Fibroblast of lung (primary cell): ENCODE results near the gene DPM1. TPM values are rescaled to one million over a fixed set of nuclear protein-coding genes. Genes with fewer than 3 reads are reported as not detected.
A peak's percentile ranks its signal among the peaks of the same experiment; 100 is the strongest.

Experiments
- DNase-seq, 2 donors: peaks; one replicate each; pipeline versions ENCODE4 v3.0.0 to v3.0.0-alpha.2; 2010; ENCODE audit warnings: low read depth in 2 of 2
- H2AFZ ChIP-seq: 2 replicates; pipeline ENCODE4 v1.5.1; 2012; ENCODE audit warnings: low read length, control low read depth, inconsistent platforms
- H3K27ac ChIP-seq: 2 replicates; pipeline ENCODE4 v1.5.1; 2011; ENCODE audit warnings: low read length, control low read depth; ENCODE audit not compliant: insufficient read depth
- H3K27me3 ChIP-seq: 2 replicates; pipeline ENCODE4 v1.5.1; 2011; ENCODE audit warnings: mild to moderate bottlenecking, low read length; ENCODE audit not compliant: control insufficient read depth, insufficient read depth
- H3K36me3 ChIP-seq: 2 replicates; pipeline ENCODE4 v1.5.1; 2011; ENCODE audit warnings: low read length; ENCODE audit not compliant: control insufficient read depth, insufficient read depth
- H3K4me1 ChIP-seq: 2 replicates; pipeline ENCODE4 v1.5.1; 2011; ENCODE audit warnings: low read length; ENCODE audit not compliant: control insufficient read depth, insufficient read depth; ENCODE audit errors: extremely low read depth
- H3K4me2 ChIP-seq: 2 replicates; pipeline ENCODE4 v1.5.1; 2011; ENCODE audit warnings: low read length, control low read depth; ENCODE audit not compliant: insufficient read depth; ENCODE audit errors: extremely low read depth
- H3K4me3 ChIP-seq, 4 experiments: fragments of 200-600 bp in 1 of 4; sonication (generic) in 1 of 4; replicated peaks in 1 of 4; 2 replicates each; pipeline ENCODE4 v1.5.1; 2011 to 2016; ENCODE audit warnings: low read length in 4 of 4, low read depth in 3 of 4, mild to moderate bottlenecking in 3 of 4, control low read depth in 2 of 4, inconsistent platforms in 1 of 4, mixed read lengths in 1 of 4; ENCODE audit not compliant: insufficient read depth in 1 of 4; ENCODE audit errors: control extremely low read depth in 1 of 4
- H3K79me2 ChIP-seq: 2 replicates; pipeline ENCODE4 v1.5.1; 2012; ENCODE audit warnings: mild to moderate bottlenecking, low read length, inconsistent platforms; ENCODE audit not compliant: control insufficient read depth, insufficient read depth
- H3K9ac ChIP-seq: 2 replicates; pipeline ENCODE4 v1.5.1; 2011; ENCODE audit warnings: mild to moderate bottlenecking, low read length, control low read depth; ENCODE audit not compliant: insufficient read depth
- H3K9me3 ChIP-seq: 2 replicates; pipeline ENCODE4 v1.5.1; 2012; ENCODE audit warnings: low read depth, low read length; ENCODE audit not compliant: control insufficient read depth, insufficient read depth
- H4K20me1 ChIP-seq: 2 replicates; pipeline ENCODE4 v1.5.1; 2011; ENCODE audit warnings: low read length; ENCODE audit not compliant: control insufficient read depth, insufficient read depth; ENCODE audit errors: extremely low read depth
- EZH2 ChIP-seq: IDR thresholded peaks from 2 replicates; pipeline ENCODE4 v1.5.1; 2012; ENCODE audit warnings: low read length, control low read depth, mild to moderate bottlenecking; ENCODE audit errors: missing control alignments
- polyA plus RNA-seq, 2 donors: library from polyadenylated mRNA; depleted of rRNA in 1 of 2; stranded (reverse) in 1 of 2; unstranded in 1 of 2; fragments of >200 nt; gene quantifications; 2 replicates each; pipeline ENCODE4 v1.2.1, GENCODE V29; 2011 to 2012; ENCODE audit warnings: missing spikeins in 1 of 2
- total RNA-seq: library from RNA; depleted of rRNA; stranded (reverse); fragments of >200 nt; gene quantifications from 2 replicates; pipeline ENCODE4 v1.2.1, GENCODE V29; 2014
- TF ChIP-seq, protein P1 (sequence below), 2 donors: IDR thresholded peaks in 1 of 2; conservative IDR thresholded peaks in 1 of 2; 1 replicate in 1 of 2; 2 replicates in 1 of 2; pipeline ENCODE4 v1.5.1; 2011 to 2012; ENCODE audit warnings: low read length in 2 of 2, control low read depth in 1 of 2, inconsistent platforms in 1 of 2, low read depth in 1 of 2, mild to moderate bottlenecking in 1 of 2

The DPM1 gene
- total and polyA plus RNA-seq, 2 donors (not counting 1 experiment from before 2014, with no cell fraction given): 60.9 to 89.1 TPM

DNA sequence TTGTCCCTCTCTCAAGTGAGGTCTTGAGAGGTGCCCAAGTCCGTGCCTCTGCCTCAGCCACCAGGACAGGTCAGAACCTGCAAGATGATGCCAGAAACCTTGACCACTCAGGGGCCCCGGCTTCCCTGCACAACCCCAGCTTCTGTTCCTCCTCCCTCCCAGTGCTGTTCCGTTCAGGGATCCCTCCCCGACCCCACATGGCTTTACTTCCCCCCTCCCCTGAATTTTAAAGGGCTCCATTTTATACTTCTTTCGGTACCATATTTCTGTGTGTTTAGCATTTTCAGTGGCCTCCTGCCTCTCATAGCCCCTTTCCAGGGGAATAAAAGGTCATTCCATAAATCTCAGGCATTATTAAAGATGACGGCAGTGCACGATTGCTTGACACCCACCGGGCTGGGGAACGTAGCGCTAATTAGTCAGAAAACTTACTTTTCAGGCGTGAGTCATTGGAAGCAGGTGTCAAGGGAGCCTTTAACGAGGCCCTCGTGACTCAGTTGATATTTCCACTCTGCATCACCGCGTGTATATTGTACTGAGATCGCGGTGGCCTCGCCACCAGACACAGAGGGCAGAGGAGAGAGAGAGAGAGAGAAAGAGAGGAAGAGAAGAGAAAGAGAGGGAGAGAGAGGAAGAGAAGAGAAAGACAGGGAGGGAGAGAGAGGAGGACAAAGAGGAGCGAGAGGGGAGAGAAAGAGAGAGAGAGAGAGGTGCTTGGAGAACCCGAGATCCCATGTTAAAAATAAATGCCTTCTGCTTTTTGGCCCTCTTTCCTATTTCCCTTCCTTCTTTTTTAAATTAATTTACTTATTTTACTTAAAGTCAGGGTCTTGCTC is 43.3 kb upstream of the DPM1 start:
- Histone ChIP-seq H3K4me1 (no peaks in the 10 kb centered on the region), H3K4me2 (no peak overlapping the region), H4K20me1 (no peaks in the 10 kb centered on the region), H2AFZ (no peak overlapping the region), H3K9ac (no peak overlapping the region), H3K79me2 (no peaks in the 10 kb centered on the region), H3K27ac (no peak overlapping the region), H3K27me3 (peaks cover 2% of the 10 kb centered on the region), H3K36me3 (no peaks in the 10 kb centered on the region), H3K9me3 (no peaks in the 10 kb centered on the region), H3K4me3 (no peak overlapping the region)
- no peak for DNase-seq
- TF ChIP-seq, protein P1, sequence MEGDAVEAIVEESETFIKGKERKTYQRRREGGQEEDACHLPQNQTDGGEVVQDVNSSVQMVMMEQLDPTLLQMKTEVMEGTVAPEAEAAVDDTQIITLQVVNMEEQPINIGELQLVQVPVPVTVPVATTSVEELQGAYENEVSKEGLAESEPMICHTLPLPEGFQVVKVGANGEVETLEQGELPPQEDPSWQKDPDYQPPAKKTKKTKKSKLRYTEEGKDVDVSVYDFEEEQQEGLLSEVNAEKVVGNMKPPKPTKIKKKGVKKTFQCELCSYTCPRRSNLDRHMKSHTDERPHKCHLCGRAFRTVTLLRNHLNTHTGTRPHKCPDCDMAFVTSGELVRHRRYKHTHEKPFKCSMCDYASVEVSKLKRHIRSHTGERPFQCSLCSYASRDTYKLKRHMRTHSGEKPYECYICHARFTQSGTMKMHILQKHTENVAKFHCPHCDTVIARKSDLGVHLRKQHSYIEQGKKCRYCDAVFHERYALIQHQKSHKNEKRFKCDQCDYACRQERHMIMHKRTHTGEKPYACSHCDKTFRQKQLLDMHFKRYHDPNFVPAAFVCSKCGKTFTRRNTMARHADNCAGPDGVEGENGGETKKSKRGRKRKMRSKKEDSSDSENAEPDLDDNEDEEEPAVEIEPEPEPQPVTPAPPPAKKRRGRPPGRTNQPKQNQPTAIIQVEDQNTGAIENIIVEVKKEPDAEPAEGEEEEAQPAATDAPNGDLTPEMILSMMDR (conservative IDR thresholded peaks at IDR 0.05 in 1 of 2, IDR thresholded peaks at IDR 0.05 in 1 of 2; ENCODE audit: low read depth in 1 of 2, low read length in 2 of 2): no peak
- TF ChIP-seq EZH2: no peak

DNA sequence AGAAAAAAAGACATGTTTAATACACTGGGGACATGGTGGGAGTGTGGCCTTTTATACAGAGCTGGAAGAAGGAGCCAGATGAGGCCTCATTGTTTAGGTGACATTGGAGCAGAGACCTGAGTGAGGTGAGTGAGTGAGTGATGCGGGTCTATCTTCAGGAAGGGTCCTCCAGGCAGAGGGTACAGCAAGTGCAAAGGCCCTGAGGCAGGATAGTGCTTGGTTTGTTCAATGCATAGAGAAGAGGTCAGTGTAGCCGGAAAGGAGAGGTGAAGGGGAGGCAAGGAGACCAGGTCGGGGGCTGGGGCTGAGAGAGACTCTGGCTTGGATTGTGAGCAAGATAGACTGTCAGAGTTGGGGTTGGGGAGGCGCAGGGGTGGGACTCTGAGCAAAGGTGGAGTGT is 41.0 kb upstream of the DPM1 start:
- Histone ChIP-seq H3K4me2 (no peak overlapping the region), H4K20me1 (no peaks in the 10 kb centered on the region), H3K9ac (no peak overlapping the region), H3K4me1 (no peaks in the 10 kb centered on the region), H3K79me2 (no peaks in the 10 kb centered on the region), H3K9me3 (no peaks in the 10 kb centered on the region), H3K36me3 (no peaks in the 10 kb centered on the region), H3K27me3 (peaks cover 2% of the 10 kb centered on the region), H3K4me3 (no peak overlapping the region), H3K27ac (no peak overlapping the region), H2AFZ (no peak overlapping the region)
- no peak for TF ChIP-seq EZH2
- TF ChIP-seq, protein P1 (conservative IDR thresholded peaks at IDR 0.05 in 1 of 2, IDR thresholded peaks at IDR 0.05 in 1 of 2; ENCODE audit: low read depth in 1 of 2, low read length in 2 of 2): no peak
- no peak for DNase-seq

DNA sequence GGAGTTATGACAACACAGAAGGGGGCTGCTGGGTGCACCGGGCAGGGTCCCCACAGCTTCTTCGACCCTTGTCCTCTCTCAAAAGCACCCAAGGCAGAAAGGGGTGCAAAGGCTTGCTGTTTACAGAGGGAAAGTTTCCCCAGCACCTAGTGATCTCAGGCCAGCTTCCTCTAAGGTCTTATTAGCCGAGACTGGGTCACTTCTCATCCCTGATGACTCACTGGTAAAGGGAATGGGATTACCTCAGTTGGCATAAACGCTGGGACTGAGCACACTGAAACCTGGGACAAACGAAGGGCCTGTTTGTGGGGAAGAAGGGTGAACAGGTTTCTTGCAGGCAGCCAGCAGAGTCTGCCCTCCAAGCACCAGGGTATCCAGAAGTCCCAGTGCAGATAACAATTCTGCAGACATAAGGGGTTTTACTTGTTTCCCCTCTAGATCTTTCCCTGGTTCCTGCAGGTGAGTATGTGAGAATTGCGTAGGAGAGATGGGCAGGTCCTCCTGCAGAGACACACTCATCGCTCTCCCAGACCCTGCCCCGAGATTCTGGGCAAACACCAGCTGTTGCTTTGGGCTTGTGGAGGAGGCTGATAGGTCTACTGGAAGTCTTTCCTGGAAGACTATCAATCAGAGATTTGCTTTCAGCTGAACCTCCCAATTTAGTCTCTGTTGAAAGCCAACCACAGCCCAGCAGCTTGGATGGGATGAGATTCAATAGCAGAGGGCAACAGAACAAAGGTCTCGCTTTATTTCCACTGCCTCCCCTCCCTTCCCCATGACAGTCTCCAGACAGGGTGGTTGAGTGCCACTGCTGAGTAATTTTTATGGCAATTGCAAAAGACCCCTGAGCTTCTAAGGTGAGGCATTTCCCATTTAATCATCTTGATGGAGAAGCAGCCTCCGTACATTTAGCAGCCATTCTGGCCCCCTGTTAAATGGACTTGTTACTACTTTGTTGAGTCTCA is 38.9 kb upstream of the DPM1 start:
- Histone ChIP-seq H2AFZ (no peak overlapping the region), H3K4me1 (no peaks in the 10 kb centered on the region), H3K4me2 (no peak overlapping the region), H3K27ac (no peak overlapping the region), H4K20me1 (no peaks in the 10 kb centered on the region), H3K4me3 (no peak overlapping the region), H3K79me2 (no peaks in the 10 kb centered on the region), H3K9me3 (no peaks in the 10 kb centered on the region), H3K27me3 (no peaks in the 10 kb centered on the region), H3K36me3 (no peaks in the 10 kb centered on the region), H3K9ac (no peak overlapping the region)
- TF ChIP-seq, protein P1 (conservative IDR thresholded peaks at IDR 0.05 in 1 of 2, IDR thresholded peaks at IDR 0.05 in 1 of 2; ENCODE audit: low read depth in 1 of 2, low read length in 2 of 2): no peak
- no peak for TF ChIP-seq EZH2
- peak; percentile 31 to 70 for DNase-seq
